CD4-positive, alpha-beta memory T cell (primary cell): ENCODE data around the gene FAM111A. TPM values are rescaled to one million over a fixed set of nuclear protein-coding genes. Genes with fewer than 3 reads are reported as not detected.
"Not testable (repeated sequence)": the region's sequence is repeated elsewhere in the genome, so short reads cannot be mapped to it uniquely, and the experiment has no call there.

Source experiments
- CTCF ChIA-PET: fragments of 350-600 bp; sonication (Branson Sonifier 250); formaldehyde crosslinking; loops from one replicate; lab custom pipeline; 2021; ENCODE audit warnings: inconsistent platforms; ENCODE audit not compliant: partially characterized antibody; lab: Charles Lee
- POLR2A ChIA-PET: fragments of 350-600 bp; sonication (Branson Sonifier 250); formaldehyde crosslinking; loops from one replicate; lab custom pipeline; 2021; ENCODE audit not compliant: partially characterized antibody; lab: Charles Lee
- DNase-seq, 5 donors: peaks; one replicate each; pipeline versions ENCODE4 v3.0.0 to v3.0.0-alpha.2; 2020 to 2022; ENCODE audit warnings: mixed read lengths in 1 of 5
- H3K27ac ChIP-seq: one replicate; pipeline ENCODE4 v1.7.0; 2013; ENCODE audit warnings: low read depth, low read length
- H3K27me3 ChIP-seq: 2 replicates; pipeline ENCODE4 v1.7.0; 2013; ENCODE audit warnings: mild to moderate bottlenecking, low read length, moderate library complexity; ENCODE audit not compliant: insufficient read depth
- H3K36me3 ChIP-seq: 2 replicates; pipeline ENCODE4 v1.7.0; 2013; ENCODE audit warnings: mild to moderate bottlenecking, low read length, moderate library complexity; ENCODE audit not compliant: insufficient read depth
- H3K4me1 ChIP-seq: 2 replicates; pipeline ENCODE4 v1.7.0; 2013; ENCODE audit warnings: mild to moderate bottlenecking, low read length, moderate library complexity; ENCODE audit not compliant: insufficient read depth
- H3K4me3 ChIP-seq, 2 donors: one replicate each; pipeline ENCODE4 v1.7.0; 2013; ENCODE audit warnings: low read length in 2 of 2, mild to moderate bottlenecking in 1 of 2
- H3K9me3 ChIP-seq, 2 donors: one replicate each; pipeline ENCODE4 v1.7.0; 2013; ENCODE audit warnings: low read length in 2 of 2, control low read depth in 1 of 2; ENCODE audit not compliant: control insufficient read depth in 1 of 2
- H3K27ac Mint-ChIP-seq, 7 donors: one replicate each; pipeline ENCODE4 v1.8.0; 2020 to 2021; ENCODE audit warnings: mixed read lengths in 7 of 7, mild to moderate bottlenecking in 6 of 7, inconsistent platforms in 3 of 7, moderate library complexity in 3 of 7
- H3K27me3 Mint-ChIP-seq, 2 donors: one replicate each; pipeline ENCODE4 v1.8.0; 2020 to 2021; ENCODE audit warnings: mixed read lengths in 2 of 2
- H3K36me3 Mint-ChIP-seq, 2 donors: one replicate each; pipeline ENCODE4 v1.8.0; 2020 to 2021; ENCODE audit warnings: mixed read lengths in 2 of 2, inconsistent platforms in 1 of 2, mild to moderate bottlenecking in 1 of 2
- H3K4me1 Mint-ChIP-seq, 4 donors: one replicate each; pipeline ENCODE4 v1.8.0; 2020 to 2021; ENCODE audit warnings: mixed read lengths in 4 of 4, mild to moderate bottlenecking in 1 of 4
- H3K4me3 Mint-ChIP-seq, 8 donors: one replicate each; pipeline ENCODE4 v1.8.0; 2020 to 2021; ENCODE audit warnings: mixed read lengths in 8 of 8, mild to moderate bottlenecking in 7 of 8, moderate library complexity in 6 of 8, inconsistent platforms in 3 of 8
- H3K9me3 Mint-ChIP-seq, 8 donors: one replicate each; pipeline ENCODE4 v1.8.0; 2020 to 2021; ENCODE audit warnings: mixed read lengths in 8 of 8, mild to moderate bottlenecking in 5 of 8, inconsistent platforms in 3 of 8, moderate library complexity in 1 of 8
- intact Hi-C: fragments of 100-400 bp; cut with micrococcal nuclease; formaldehyde crosslinking; loops from one replicate; pipeline ENCODE4 v1.15.1; 2023
- polyA plus RNA-seq, 2 donors: library from polyadenylated mRNA; unstranded; fragments of 300-500 nt; fragmentation: Illumina TruSeq; gene quantifications; one replicate each; pipeline ENCODE4 v1.2.3, GENCODE V29; 2021
- total RNA-seq, 2 experiments: library from RNA; stranded (reverse); gene quantifications; one replicate each; pipeline ENCODE4 v1.2.3, GENCODE V29; 2021

FAM111A gene
- total and polyA plus RNA-seq, 4 experiments from 2014 or later = 22.8 to 130 (median 77.7) TPM

DNA sequence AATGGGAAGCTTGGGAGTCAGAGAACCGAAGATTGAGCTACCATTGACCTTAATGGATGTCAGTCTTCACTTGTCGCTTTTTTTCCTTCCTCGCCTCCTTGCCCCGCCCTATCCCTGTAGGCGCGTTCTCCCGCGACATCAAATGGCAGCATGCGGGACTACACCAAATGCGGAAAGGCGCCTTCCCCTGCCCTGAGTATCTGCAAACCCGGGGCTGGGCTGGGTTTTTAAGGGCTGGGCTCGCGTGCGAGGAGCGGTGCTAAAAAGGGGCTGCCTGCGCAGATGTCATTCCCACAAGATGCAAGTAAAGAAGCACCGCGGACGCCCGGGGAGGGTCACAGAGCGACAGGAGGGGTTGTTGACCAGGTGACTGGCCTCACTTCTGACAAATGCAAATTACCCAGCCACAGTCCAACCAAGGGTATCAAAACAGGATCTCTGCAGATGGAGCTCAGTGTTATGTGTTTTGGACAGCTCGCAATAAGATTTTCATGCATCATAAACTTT is 40.3 kb upstream of the FAM111A start:
- Mint-ChIP-seq H3K27me3 (peaks cover 6 to 7% of the 10 kb centered on the region in 2 donors), H3K9me3 (no peaks in the 10 kb centered on the region), H3K36me3 (no peaks in the 10 kb centered on the region), H3K27ac (peak overlapping the region in 1 of 7 donors; percentile 39), H3K4me1 (peaks cover 16 to 29% (median 24%) of the 10 kb centered on the region in 4 donors), H3K4me3 (peak overlapping the region; percentile 67 to 93 (median 77))
- DNase-seq = peak; percentile 6 to 60 (median 32)
- Histone ChIP-seq H3K36me3 (no peaks in the 10 kb centered on the region), H3K27me3 (no peaks in the 10 kb centered on the region), H3K4me1 (peaks cover 14% of the 10 kb centered on the region), H3K27ac (no peak overlapping the region), H3K9me3 (no peaks in the 10 kb centered on the region), H3K4me3 (peak overlapping the region in 1 of 2 donors; percentile 49)
- POLR2A ChIA-PET = no interaction called here
- intact Hi-C loops = loop anchor here (10.0 kb wide), 1 partner anchor 528 kb away; the partner anchor contains the start of genes LPXN and ZFP91
- CTCF ChIA-PET = interaction anchor here (0.8 to 3.7 kb wide), 3 partner anchors 33 to 56 kb away, joined by 3 to 24 read pairs (median 10); no protein-coding TSS in a partner anchor

DNA sequence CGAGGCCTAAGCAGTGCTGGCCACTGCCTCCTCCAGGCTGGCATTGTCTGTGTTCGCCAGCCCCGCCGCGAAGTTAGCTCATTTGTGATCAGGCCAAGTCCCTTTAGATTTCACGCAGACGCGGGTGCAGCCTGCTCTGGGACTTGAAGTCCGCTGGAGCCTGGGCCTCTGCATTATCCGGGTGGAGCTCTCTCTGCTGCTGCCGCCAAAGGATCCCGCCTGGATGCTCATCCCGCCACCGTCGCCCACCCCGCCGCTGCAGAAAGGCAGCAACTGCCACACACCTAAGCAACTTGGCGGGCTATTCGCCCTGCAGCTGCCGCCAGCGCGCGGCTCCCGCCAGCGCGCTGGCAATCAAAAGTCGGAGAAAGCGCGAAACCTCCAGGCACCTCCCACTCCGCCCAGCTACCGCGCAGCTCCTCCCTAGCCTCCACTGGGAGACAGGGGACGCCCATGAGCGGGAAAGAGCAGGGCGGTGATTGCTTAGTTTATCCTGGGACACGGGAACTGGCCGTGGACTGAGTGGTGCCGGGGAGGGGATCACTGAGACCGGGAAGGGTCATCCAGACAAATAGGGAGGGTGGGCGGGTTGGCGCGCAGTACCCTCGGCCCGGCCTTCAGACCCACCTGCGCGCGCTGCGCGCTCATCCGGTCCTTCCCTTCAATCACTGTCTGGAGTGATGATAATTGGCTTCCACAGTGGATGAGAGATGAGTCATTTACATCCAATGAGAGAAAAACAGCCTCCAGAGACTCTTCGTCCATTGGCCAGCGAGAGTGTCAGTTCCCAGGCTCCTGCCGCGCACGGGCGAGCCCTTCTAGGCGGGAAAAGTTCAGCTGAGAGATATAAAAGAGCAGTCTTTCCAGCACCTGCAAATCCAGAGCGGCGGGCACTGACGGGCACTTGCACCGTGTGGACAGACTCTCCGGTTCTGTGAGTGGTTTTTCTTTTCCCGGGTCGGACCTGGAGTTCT is 36.0 kb upstream of the FAM111A start, which contains the start of gene FAM111B:
Gene FAM111B, plus strand, starts transcription at position 875 of the 974 bp plus-strand sequence. CDS start 2,389 bp downstream, outside the sequence.
- peak within 1 kb of the TSS; percentile 30 for H3K27ac ChIP-seq
- H3K36me3 ChIP-seq = no peaks in the 10 kb centered on the region
- no peaks in the 10 kb centered on the region for H3K27me3 ChIP-seq
- Mint-ChIP-seq H3K27me3 (no peaks in the 10 kb centered on the region), H3K36me3 (no peaks in the 10 kb centered on the region), H3K4me1 (peaks cover 27 to 41% (median 32%) of the 10 kb centered on the region in 4 donors), H3K9me3 (no peaks in the 10 kb centered on the region), H3K4me3 (peak within 1 kb of the TSS; percentile 89 to 94 (median 92)), H3K27ac (peak within 1 kb of the TSS; percentile 63 to 94 (median 86))
- peak within 1 kb of the TSS; percentile 36 to 70 for H3K4me3 ChIP-seq
- intact Hi-C loops = loop anchor here (10.0 kb wide), 1 partner anchor 532 kb away; the partner anchor contains the start of genes LPXN and ZFP91
- CTCF ChIA-PET = interaction anchor here (1.0 to 2.9 kb wide), 8 partner anchors 9 to 65 kb away, joined by 3 to 16 read pairs (median 8); partner anchors contain the start of gene DTX4
- DNase-seq = peak; percentile 57 to 80 (median 62)
- POLR2A ChIA-PET = interaction anchor here (0.7 to 1.6 kb wide), 4 partner anchors 16 to 38 kb away, joined by 3 to 7 read pairs (median 3); partner anchors contain the start of gene FAM111A
- no peaks in the 10 kb centered on the region for H3K9me3 ChIP-seq
- H3K4me1 ChIP-seq = peaks cover 19% of the 10 kb centered on the region

DNA sequence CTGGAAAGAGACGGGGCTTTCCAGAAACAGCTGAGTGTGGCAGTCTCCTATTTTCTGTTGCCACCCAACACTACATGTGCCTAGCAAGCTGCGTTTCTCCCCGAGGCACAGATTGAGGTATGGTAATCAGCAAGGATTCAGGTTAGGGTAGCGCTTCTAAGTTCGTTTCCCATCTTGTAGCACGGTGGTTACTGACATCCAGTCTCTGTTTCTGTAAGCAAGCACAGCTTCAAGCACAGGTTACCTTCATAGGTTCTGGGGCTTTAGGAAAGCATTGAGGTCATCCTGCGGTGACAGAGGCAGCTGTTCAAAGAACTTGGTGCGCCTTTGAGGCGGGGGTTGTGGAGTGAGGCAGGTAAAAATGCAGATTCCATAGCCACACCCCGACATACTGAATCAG is 34.9 kb upstream of the FAM111A start:
- H3K27me3 Mint-ChIP-seq, H3K36me3 Mint-ChIP-seq, H3K27me3 ChIP-seq, H3K9me3 ChIP-seq, H3K36me3 ChIP-seq, H3K9me3 Mint-ChIP-seq: not testable (repeated sequence)
- peaks cover 21 to 37% (median 26%) of the 10 kb centered on the region in 4 donors for H3K4me1 Mint-ChIP-seq
- Histone ChIP-seq H3K4me1 (peaks cover 19% of the 10 kb centered on the region), H3K27ac (peak overlapping the region; percentile 30), H3K4me3 (peak overlapping the region; percentile 32 to 70)
- intact Hi-C loops = loop anchor here (10.0 kb wide), 1 partner anchor 533 kb away; the partner anchor contains the start of genes LPXN and ZFP91
- H3K4me3 Mint-ChIP-seq = peak overlapping the region; percentile 89 to 94 (median 92)
- peak overlapping the region; percentile 63 to 94 (median 84) for H3K27ac Mint-ChIP-seq
- POLR2A ChIA-PET = interaction anchor here (0.7 to 1.6 kb wide), 3 partner anchors 28 to 37 kb away, joined by 3 to 7 read pairs (median 3); partner anchors contain the start of gene FAM111A
- CTCF ChIA-PET = interaction anchor here (1.0 to 2.9 kb wide), 7 partner anchors 10 to 64 kb away, joined by 3 to 16 read pairs (median 8); partner anchors contain the start of gene DTX4
- peak; percentile 14 to 57 (median 19) for DNase-seq

DNA sequence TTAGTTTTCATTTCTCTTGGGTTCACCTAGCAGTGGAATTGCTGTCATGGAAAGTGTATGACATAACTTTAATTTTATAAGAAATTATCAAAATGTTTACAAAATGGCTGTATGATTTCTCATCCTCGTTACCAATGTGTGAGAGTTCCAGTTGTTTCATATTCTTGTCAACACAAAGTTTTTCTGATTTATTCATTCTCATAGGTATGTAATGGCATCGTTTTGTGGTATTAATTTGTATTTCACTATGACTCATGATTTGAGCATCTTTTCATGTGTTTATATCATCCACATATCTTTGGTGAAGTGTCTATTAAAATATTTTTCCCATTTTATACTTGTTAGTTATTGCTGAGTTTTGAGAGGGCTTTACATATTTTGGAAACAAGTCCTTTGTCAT is 30.2 kb upstream of the FAM111A start:
- H3K9me3 ChIP-seq = peaks cover 0 to 4% of the 10 kb centered on the region in 2 donors
- CTCF ChIA-PET = no interaction called here
- POLR2A ChIA-PET = no interaction called here
- Mint-ChIP-seq H3K9me3 (peaks cover under 1 to 11% (median 5%) of the 10 kb centered on the region in 8 donors), H3K27ac (no peak overlapping the region), H3K27me3 (no peaks in the 10 kb centered on the region), H3K36me3 (peaks cover 0 to 4% of the 10 kb centered on the region in 2 donors), H3K4me3 (no peak overlapping the region), H3K4me1 (peaks cover 9 to 19% (median 10%) of the 10 kb centered on the region in 4 donors)
- no peak for DNase-seq
- no peak overlapping the region for H3K27ac ChIP-seq
- no peak overlapping the region for H3K4me3 ChIP-seq
- intact Hi-C loops = no loop called here
- no peaks in the 10 kb centered on the region for H3K36me3 ChIP-seq
- no peaks in the 10 kb centered on the region for H3K27me3 ChIP-seq
- H3K4me1 ChIP-seq = peaks cover 4% of the 10 kb centered on the region

DNA sequence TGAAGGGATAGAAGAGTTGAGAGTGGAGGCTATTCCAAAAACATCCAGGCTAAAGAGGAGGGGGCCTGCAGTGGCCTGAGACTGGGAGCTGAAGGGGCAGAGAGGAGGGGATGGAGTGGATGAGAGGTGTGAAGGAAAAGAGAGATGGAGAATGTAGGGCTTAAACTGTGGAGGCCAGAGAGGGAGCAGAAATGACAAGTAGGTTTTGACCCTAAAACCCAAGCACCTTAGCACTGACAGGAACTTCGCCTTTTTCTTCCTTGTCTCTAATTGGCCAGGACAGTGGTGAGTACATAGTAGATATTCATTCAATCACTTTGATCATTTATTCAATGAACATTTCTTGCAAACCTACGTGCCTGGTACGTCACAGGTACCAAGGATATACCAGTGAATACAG is 28.3 kb upstream of the FAM111A start:
- H3K27me3 ChIP-seq = no peaks in the 10 kb centered on the region
- DNase-seq = no peak
- H3K27ac ChIP-seq = no peak overlapping the region
- H3K4me1 Mint-ChIP-seq = peaks cover 0 to 6% (median under 1%) of the 10 kb centered on the region in 4 donors
- H3K27me3 Mint-ChIP-seq = no peaks in the 10 kb centered on the region
- peaks cover 2 to 29% (median 18%) of the 10 kb centered on the region in 8 donors for H3K9me3 Mint-ChIP-seq
- CTCF ChIA-PET = interaction anchor here (1.0 to 2.3 kb wide), 2 partner anchors 22 to 44 kb away, joined by 3 to 7 read pairs; no protein-coding TSS in a partner anchor
- no peak overlapping the region for H3K4me3 ChIP-seq
- POLR2A ChIA-PET = no interaction called here
- H3K36me3 Mint-ChIP-seq = peaks cover 4 to 7% of the 10 kb centered on the region in 2 donors
- H3K27ac Mint-ChIP-seq = no peak overlapping the region
- H3K36me3 ChIP-seq = no peaks in the 10 kb centered on the region
- H3K4me3 Mint-ChIP-seq = no peak overlapping the region
- no peaks in the 10 kb centered on the region for H3K4me1 ChIP-seq
- H3K9me3 ChIP-seq = peaks cover 0 to 12% of the 10 kb centered on the region in 2 donors
- intact Hi-C loops = no loop called here

DNA sequence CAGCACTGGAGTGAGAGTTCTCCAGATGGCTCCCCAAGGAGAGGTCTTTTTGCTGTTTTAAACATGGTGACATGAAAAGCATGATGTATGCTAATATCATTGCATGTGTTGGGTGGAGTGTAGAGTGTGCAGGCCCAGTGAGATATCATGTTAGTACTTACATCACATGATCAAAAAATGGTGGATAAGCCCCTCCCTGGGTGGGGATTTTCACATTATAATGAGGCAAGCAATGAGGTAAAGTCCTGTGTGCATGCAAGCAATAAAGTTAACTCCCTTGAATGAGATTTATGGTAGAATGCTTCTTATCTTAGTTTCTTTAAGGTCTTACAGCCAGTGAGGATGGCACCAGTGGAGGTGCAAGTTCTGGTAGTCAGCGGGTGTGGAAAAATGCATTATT is 27.1 kb upstream of the FAM111A start:
- POLR2A ChIA-PET = no interaction called here
- H3K27me3 ChIP-seq = no peaks in the 10 kb centered on the region
- no peak overlapping the region for H3K4me3 Mint-ChIP-seq
- no peaks in the 10 kb centered on the region for H3K36me3 ChIP-seq
- no peak overlapping the region for H3K27ac Mint-ChIP-seq
- intact Hi-C loops = no loop called here
- peaks cover 4 to 7% of the 10 kb centered on the region in 2 donors for H3K36me3 Mint-ChIP-seq
- no peaks in the 10 kb centered on the region for H3K4me1 ChIP-seq
- peaks cover 0 to 6% (median 0%) of the 10 kb centered on the region in 4 donors for H3K4me1 Mint-ChIP-seq
- no peak overlapping the region for H3K27ac ChIP-seq
- H3K9me3 Mint-ChIP-seq = peaks cover 2 to 30% (median 18%) of the 10 kb centered on the region in 8 donors
- no peaks in the 10 kb centered on the region for H3K27me3 Mint-ChIP-seq
- DNase-seq = no peak
- CTCF ChIA-PET = no interaction called here
- no peak overlapping the region for H3K4me3 ChIP-seq
- H3K9me3 ChIP-seq = peaks cover 0 to 12% of the 10 kb centered on the region in 2 donors
